Measurements from ENCODE around the gene NEUROD4. TPM values are rescaled to one million over a fixed set of nuclear protein-coding genes. Genes with fewer than 3 reads are reported as not detected.

Gene NEUROD4
- total RNA-seq, 1 donor from 2014 or later: not detected

- TF ChIP-seq CTCF (IDR thresholded peaks at IDR 0.05): no peak
- no peak for DNase-seq
- Mint-ChIP-seq H3K4me3 (peak overlapping the region; percentile 19), H3K27ac (peak overlapping the region; percentile 0), H3K36me3 (ENCODE audit: low read depth) (no peaks in the 10 kb centered on the region), H3K9me3 (no peaks in the 10 kb centered on the region), H3K27me3 (peaks cover 7% of the 10 kb centered on the region), H3K4me1 (peaks cover 34% of the 10 kb centered on the region)
- POLR2A ChIA-PET: no interaction called here
- intact Hi-C loops (cut with micrococcal nuclease): no loop called here
- CTCF ChIA-PET: no interaction called here
- no peak for ATAC-seq (ENCODE audit: low read depth)
These were observed 16.7 kb downstream of the NEUROD4 start for GRCh38 chr12:55036326-55037115.

- peaks cover 34% of the 10 kb centered on the region for H3K4me1 Mint-ChIP-seq
- CTCF ChIA-PET: interaction anchor here (1.0 kb wide), 1 partner anchor 44 kb away, joined by 4 read pairs; no protein-coding TSS in a partner anchor
- H3K27ac Mint-ChIP-seq: no peak overlapping the region
- no peaks in the 10 kb centered on the region for H3K9me3 Mint-ChIP-seq
- TF ChIP-seq CTCF (IDR thresholded peaks at IDR 0.05): no peak
- H3K36me3 Mint-ChIP-seq (ENCODE audit: low read depth): no peaks in the 10 kb centered on the region
- ATAC-seq (ENCODE audit: low read depth): no peak
- POLR2A ChIA-PET: no interaction called here
- H3K27me3 Mint-ChIP-seq: peaks cover 7% of the 10 kb centered on the region
- DNase-seq: no peak
- intact Hi-C loops (cut with micrococcal nuclease): no loop called here
- peak overlapping the region; percentile 8 for H3K4me3 Mint-ChIP-seq
These were observed 17.7 kb downstream of the NEUROD4 start for GRCh38 chr12:55037351-55037987.

GRCh38 chr12:55039395-55040354 lies 19.9 kb downstream of the NEUROD4 start:
- H3K4me1 Mint-ChIP-seq: peaks cover 34% of the 10 kb centered on the region
- POLR2A ChIA-PET: no interaction called here
- ATAC-seq (ENCODE audit: low read depth): no peak
- no peak for DNase-seq
- H3K9me3 Mint-ChIP-seq: no peaks in the 10 kb centered on the region
- H3K36me3 Mint-ChIP-seq (ENCODE audit: low read depth): no peaks in the 10 kb centered on the region
- no peak overlapping the region for H3K27ac Mint-ChIP-seq
- CTCF ChIA-PET: no interaction called here
- H3K27me3 Mint-ChIP-seq: peaks cover 7% of the 10 kb centered on the region
- intact Hi-C loops (cut with micrococcal nuclease): no loop called here
- no peak overlapping the region for H3K4me3 Mint-ChIP-seq
- no peak for TF ChIP-seq CTCF (IDR thresholded peaks at IDR 0.05)

GRCh38 chr12:55041345-55042055 lies 21.7 kb downstream of the NEUROD4 start:
- no peaks in the 10 kb centered on the region for H3K9me3 Mint-ChIP-seq
- H3K27me3 Mint-ChIP-seq: peaks cover 7% of the 10 kb centered on the region
- H3K36me3 Mint-ChIP-seq (ENCODE audit: low read depth): no peaks in the 10 kb centered on the region
- intact Hi-C loops (cut with micrococcal nuclease): no loop called here
- H3K4me1 Mint-ChIP-seq: peaks cover 16% of the 10 kb centered on the region
- no peak overlapping the region for H3K4me3 Mint-ChIP-seq
- ChIA-PET POLR2A (no interaction called here), CTCF (no interaction called here)
- ATAC-seq (ENCODE audit: low read depth): no peak
- H3K27ac Mint-ChIP-seq: no peak overlapping the region
- TF ChIP-seq CTCF (IDR thresholded peaks at IDR 0.05): no peak
- no peak for DNase-seq

Measured in activated B cell treated with CpG ODN at 0.5 μM for 24 hours (primary cell).